Measurements from ENCODE around the gene MYH4. TPM values are rescaled to one million over a fixed set of nuclear protein-coding genes. Genes with fewer than 3 reads are reported as not detected.
A peak's percentile ranks its signal among the peaks of the same experiment; 100 is the strongest.

MYH4 gene
- total RNA-seq (2021; ENCODE audit: unreplicated experiment) (not detected), Bru-seq, nascent RNA (not detected), BruChase-seq, experiment 1, labeled RNA remaining after a 6-hour chase (not detected), BruChase-seq, experiment 2, labeled RNA remaining after a 2-hour chase (percentile 6 among the genes with signal in this experiment)
- polyA plus RNA-seq (2012), result not detected in 2 replicates
- long read RNA-seq, result 0 reads

- no peak within 1 kb of the TSS for H2AFZ ChIP-seq (ENCODE audit: low read depth, low read length, poor library complexity, severe bottlenecking)
- H3K79me2 ChIP-seq (ENCODE audit: insufficient read depth, low read length), result no peaks in the 10 kb centered on the region
- BruUV-seq (replicated peaks), result no TSS peak
- intact Hi-C loops (cut with micrococcal nuclease), result no loop called here
- H3K27ac ChIP-seq (ENCODE audit: low read depth, low read length), result no peak within 1 kb of the TSS
- H3K27me3 ChIP-seq (ENCODE audit: insufficient read depth, low read length), result peaks cover 26% of the 10 kb centered on the region
- no peak for ATAC-seq
- no peaks in the 10 kb centered on the region for H4K20me1 ChIP-seq (ENCODE audit: insufficient read depth)
- no peaks in the 10 kb centered on the region for H3K9me2 ChIP-seq (ENCODE audit: insufficient read depth)
- no peak within 1 kb of the TSS for H3K4me2 ChIP-seq (ENCODE audit: low read length)
- TF ChIP-seq SP1 (IDR thresholded peaks at IDR 0.05; ENCODE audit: low read depth) (no peak), FOSL1 (IDR thresholded peaks at IDR 0.05; ENCODE audit: low read depth) (no peak), POLR2AphosphoS5 (IDR thresholded peaks at IDR 0.05; ENCODE audit: low read depth, low read length) (no peak), ZFX (IDR thresholded peaks at IDR 0.05) (no peak), YY1 (IDR thresholded peaks at IDR 0.05; ENCODE audit: extremely low read depth, insufficient replicate concordance, low read depth, low read length) (no peak), TCF7L2 (IDR thresholded peaks at IDR 0.05; ENCODE audit: borderline replicate concordance, extremely low read depth, insufficient read depth, insufficient read length) (no peak), CTCF (IDR thresholded peaks at IDR 0.05 in 2 of 3, conservative IDR thresholded peaks at IDR 0.05 in 1 of 3; ENCODE audit: borderline replicate concordance in 1 of 3, insufficient read depth in 1 of 3, low read depth in 2 of 3, low read length in 2 of 3) (no peak), CEBPB (IDR thresholded peaks at IDR 0.05; ENCODE audit: low read depth) (no peak), EGR1 (IDR thresholded peaks at IDR 0.05; ENCODE audit: low read depth) (no peak), RAD21 (IDR thresholded peaks at IDR 0.05; ENCODE audit: low read depth) (no peak), POLR2A (IDR thresholded peaks at IDR 0.05; ENCODE audit: borderline replicate concordance, extremely low read depth, insufficient read depth, insufficient read length) (no peak), ZNF274 (IDR thresholded peaks at IDR 0.05; ENCODE audit: low read depth, low read length) (no peak), REST (IDR thresholded peaks at IDR 0.05; ENCODE audit: low read depth) (no peak)
- TF ChIP-seq, protein P1, sequence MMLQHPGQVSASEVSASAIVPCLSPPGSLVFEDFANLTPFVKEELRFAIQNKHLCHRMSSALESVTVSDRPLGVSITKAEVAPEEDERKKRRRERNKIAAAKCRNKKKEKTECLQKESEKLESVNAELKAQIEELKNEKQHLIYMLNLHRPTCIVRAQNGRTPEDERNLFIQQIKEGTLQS (IDR thresholded peaks at IDR 0.05), result no peak
- TF ChIP-seq, protein P2, sequence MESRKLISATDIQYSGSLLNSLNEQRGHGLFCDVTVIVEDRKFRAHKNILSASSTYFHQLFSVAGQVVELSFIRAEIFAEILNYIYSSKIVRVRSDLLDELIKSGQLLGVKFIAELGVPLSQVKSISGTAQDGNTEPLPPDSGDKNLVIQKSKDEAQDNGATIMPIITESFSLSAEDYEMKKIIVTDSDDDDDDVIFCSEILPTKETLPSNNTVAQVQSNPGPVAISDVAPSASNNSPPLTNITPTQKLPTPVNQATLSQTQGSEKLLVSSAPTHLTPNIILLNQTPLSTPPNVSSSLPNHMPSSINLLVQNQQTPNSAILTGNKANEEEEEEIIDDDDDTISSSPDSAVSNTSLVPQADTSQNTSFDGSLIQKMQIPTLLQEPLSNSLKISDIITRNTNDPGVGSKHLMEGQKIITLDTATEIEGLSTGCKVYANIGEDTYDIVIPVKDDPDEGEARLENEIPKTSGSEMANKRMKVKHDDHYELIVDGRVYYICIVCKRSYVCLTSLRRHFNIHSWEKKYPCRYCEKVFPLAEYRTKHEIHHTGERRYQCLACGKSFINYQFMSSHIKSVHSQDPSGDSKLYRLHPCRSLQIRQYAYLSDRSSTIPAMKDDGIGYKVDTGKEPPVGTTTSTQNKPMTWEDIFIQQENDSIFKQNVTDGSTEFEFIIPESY (IDR thresholded peaks at IDR 0.05; ENCODE audit: extremely low read depth, insufficient replicate concordance, low read length), result no peak
- H3K4me3 ChIP-seq (replicated peaks in 1 of 2; ENCODE audit: low read depth in 1 of 2, low read length in 2 of 2), result no peak within 1 kb of the TSS
- H3K4me1 ChIP-seq (ENCODE audit: control insufficient read depth in 1 of 2, insufficient read depth in 2 of 2, low read length in 2 of 2), result no peaks in the 10 kb centered on the region
- CTCF ChIA-PET, result no interaction called here
- H3K9ac ChIP-seq (ENCODE audit: low read length), result no peak within 1 kb of the TSS
- POLR2A ChIA-PET, result no interaction called here
- H3K9me3 ChIP-seq (ENCODE audit: control insufficient read depth in 1 of 2, insufficient read depth in 1 of 2, low read depth in 1 of 2, low read length in 2 of 2), result no peaks in the 10 kb centered on the region
- RAD21 ChIA-PET (ENCODE audit: low non-redundant PET in 1 of 2, low total read pairs in 2 of 2, uncharacterized antibody in 2 of 2, unreplicated experiment in 2 of 2), result no interaction called here
- no peaks in the 10 kb centered on the region for H3K36me3 ChIP-seq (ENCODE audit: control insufficient read depth in 1 of 2, insufficient read depth in 2 of 2, low read length in 2 of 2)
- DNase-seq (ENCODE audit: low read depth, low spot score), result no peak
Measured at GRCh38 chr17:10469459-10469858, at the start of gene MYH4. Gene MYH4 (minus strand): TSS chr17:10469559. CDS start chr17:10466745, 2,814 bp downstream.
